Loucy (cell line): ENCODE data around the gene TMEM132C.

Source experiments
- H2AFZ ChIP-seq: fragments of 200-600 bp; sonication (generic); 2 replicates; pipeline ENCODE4 v1.6.0; 2016; ENCODE audit warnings: antibody characterized with exemption, mild to moderate bottlenecking, low read length, moderate library complexity
- H3F3A ChIP-seq: fragments of 200-600 bp; 2 replicates; pipeline ENCODE4 v1.6.0; 2016; ENCODE audit warnings: antibody characterized with exemption, low read depth, mild to moderate bottlenecking
- H3K27me3 ChIP-seq: fragments of 200-600 bp; sonication (generic); 2 replicates; pipeline ENCODE4 v1.6.1; 2014; ENCODE audit warnings: low read length, mild to moderate bottlenecking; ENCODE audit not compliant: insufficient read depth, poor library complexity, severe bottlenecking
- H3K36me3 ChIP-seq: fragments of 200-600 bp; sonication (generic); 2 replicates; pipeline ENCODE4 v1.6.1; 2016; ENCODE audit warnings: low read length; ENCODE audit not compliant: insufficient read depth
- H3K4me1 ChIP-seq: fragments of 200-600 bp; sonication (generic); 2 replicates; pipeline ENCODE4 v1.5.1; 2014; ENCODE audit warnings: low read length, mild to moderate bottlenecking; ENCODE audit not compliant: insufficient read depth, poor library complexity, severe bottlenecking
- H3K4me2 ChIP-seq: fragments of 200-600 bp; sonication (generic); 2 replicates; pipeline ENCODE4 v1.6.0; 2014; ENCODE audit warnings: antibody characterized with exemption, low read length, low read depth, mild to moderate bottlenecking; ENCODE audit not compliant: poor library complexity, severe bottlenecking
- H3K4me3 ChIP-seq: fragments of 200-600 bp; sonication (generic); 2 replicates; pipeline ENCODE4 v1.5.1; 2014; ENCODE audit warnings: low read length, mild to moderate bottlenecking, mixed read lengths; ENCODE audit not compliant: poor library complexity, severe bottlenecking
- H3K79me2 ChIP-seq: fragments of 200-600 bp; sonication (generic); 2 replicates; pipeline ENCODE4 v1.6.1; 2014; ENCODE audit warnings: low read length; ENCODE audit not compliant: insufficient read depth
- H3K9ac ChIP-seq: fragments of 200-600 bp; sonication (generic); 2 replicates; pipeline ENCODE4 v1.6.0; 2014; ENCODE audit warnings: mild to moderate bottlenecking, low read depth, low read length, moderate library complexity; ENCODE audit not compliant: poor library complexity, severe bottlenecking
- H3K9me2 ChIP-seq: fragments of 200-600 bp; sonication (generic); replicated peaks from 2 replicates; pipeline ENCODE4 v1.6.1; 2016; ENCODE audit warnings: low read depth, low read length, mixed read lengths
- H3K9me3 ChIP-seq: fragments of 200-600 bp; sonication (generic); 2 replicates; pipeline ENCODE4 v1.6.1; 2014; ENCODE audit warnings: mild to moderate bottlenecking, antibody characterized with exemption, low read length, low read depth; ENCODE audit not compliant: insufficient read depth
- H4K20me1 ChIP-seq: fragments of 200-600 bp; sonication (generic); 2 replicates; pipeline ENCODE4 v1.6.0; 2014; ENCODE audit warnings: antibody characterized with exemption, low read length, mild to moderate bottlenecking; ENCODE audit not compliant: insufficient read depth, poor library complexity, severe bottlenecking
- EZH2phosphoT487 ChIP-seq: fragments of 200-600 bp; IDR thresholded peaks from 2 replicates; pipeline ENCODE4 v1.6.1; 2018; ENCODE audit warnings: antibody characterized with exemption, mild to moderate bottlenecking, moderate library complexity, borderline replicate concordance
- TF ChIP-seq, protein P1 (sequence below): fragments of 200-600 bp; sonication (generic); conservative IDR thresholded peaks from 2 replicates; pipeline ENCODE4 v1.5.1; 2014; ENCODE audit warnings: mild to moderate bottlenecking, antibody characterized with exemption, low read length

TMEM132C gene

DNA sequence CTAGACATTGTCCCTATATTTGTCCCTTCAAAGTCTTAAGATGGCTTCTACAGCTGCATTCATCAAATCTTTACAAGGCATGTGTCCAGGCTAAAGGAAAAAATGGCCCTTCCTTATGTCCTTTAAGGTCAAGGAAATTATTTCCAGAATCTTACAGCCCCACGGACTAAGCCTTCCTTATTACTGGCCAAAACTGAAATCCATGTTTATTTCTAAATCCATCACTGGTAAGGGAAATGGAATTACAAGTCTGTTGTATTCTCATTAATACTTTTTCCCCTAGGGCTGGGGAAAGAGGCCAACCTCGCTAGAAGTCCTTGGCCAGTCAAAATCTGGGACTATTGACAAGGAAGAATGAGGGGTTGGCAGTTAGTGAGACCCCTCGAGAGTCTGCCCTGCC, 252.5 kb downstream of the TMEM132C start:
- TF ChIP-seq, protein P1, sequence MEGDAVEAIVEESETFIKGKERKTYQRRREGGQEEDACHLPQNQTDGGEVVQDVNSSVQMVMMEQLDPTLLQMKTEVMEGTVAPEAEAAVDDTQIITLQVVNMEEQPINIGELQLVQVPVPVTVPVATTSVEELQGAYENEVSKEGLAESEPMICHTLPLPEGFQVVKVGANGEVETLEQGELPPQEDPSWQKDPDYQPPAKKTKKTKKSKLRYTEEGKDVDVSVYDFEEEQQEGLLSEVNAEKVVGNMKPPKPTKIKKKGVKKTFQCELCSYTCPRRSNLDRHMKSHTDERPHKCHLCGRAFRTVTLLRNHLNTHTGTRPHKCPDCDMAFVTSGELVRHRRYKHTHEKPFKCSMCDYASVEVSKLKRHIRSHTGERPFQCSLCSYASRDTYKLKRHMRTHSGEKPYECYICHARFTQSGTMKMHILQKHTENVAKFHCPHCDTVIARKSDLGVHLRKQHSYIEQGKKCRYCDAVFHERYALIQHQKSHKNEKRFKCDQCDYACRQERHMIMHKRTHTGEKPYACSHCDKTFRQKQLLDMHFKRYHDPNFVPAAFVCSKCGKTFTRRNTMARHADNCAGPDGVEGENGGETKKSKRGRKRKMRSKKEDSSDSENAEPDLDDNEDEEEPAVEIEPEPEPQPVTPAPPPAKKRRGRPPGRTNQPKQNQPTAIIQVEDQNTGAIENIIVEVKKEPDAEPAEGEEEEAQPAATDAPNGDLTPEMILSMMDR: no peak
- no peak for TF ChIP-seq EZH2phosphoT487
- Histone ChIP-seq H3K9ac (no peak overlapping the region), H3F3A (no peaks in the 10 kb centered on the region), H4K20me1 (no peaks in the 10 kb centered on the region), H3K9me2 (no peaks in the 10 kb centered on the region), H3K27me3 (no peaks in the 10 kb centered on the region), H3K36me3 (no peaks in the 10 kb centered on the region), H3K4me2 (no peak overlapping the region), H2AFZ (no peak overlapping the region), H3K4me1 (no peaks in the 10 kb centered on the region), H3K79me2 (no peaks in the 10 kb centered on the region), H3K4me3 (no peak overlapping the region), H3K9me3 (no peaks in the 10 kb centered on the region; the same call in 1 of the 2 replicates)

DNA sequence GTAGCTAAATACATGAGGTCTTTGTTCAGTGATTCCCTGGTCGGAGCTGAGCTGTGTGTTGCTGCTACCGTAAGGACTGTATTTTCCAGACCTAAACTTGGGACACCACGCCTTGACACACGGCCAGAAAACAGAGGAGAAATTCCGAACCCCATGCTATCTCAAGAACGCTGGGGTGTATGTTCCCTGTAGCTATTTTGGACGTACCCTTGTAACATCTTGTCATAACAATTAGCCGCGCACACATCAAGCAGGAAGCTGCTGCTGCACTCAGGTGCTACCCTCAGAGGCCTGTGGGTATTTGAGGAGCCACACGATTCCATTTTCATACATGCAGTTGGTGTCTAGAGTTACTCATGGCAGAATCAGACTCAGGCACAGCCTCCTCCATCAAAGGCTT, 255.0 kb downstream of the TMEM132C start:
- Histone ChIP-seq H3K27me3 (no peaks in the 10 kb centered on the region), H4K20me1 (no peaks in the 10 kb centered on the region), H3K4me1 (no peaks in the 10 kb centered on the region), H3K4me3 (no peak overlapping the region), H3K9me2 (no peaks in the 10 kb centered on the region), H3K79me2 (no peaks in the 10 kb centered on the region), H3K4me2 (no peak overlapping the region), H3F3A (no peaks in the 10 kb centered on the region), H3K9ac (no peak overlapping the region), H3K36me3 (no peaks in the 10 kb centered on the region), H3K9me3 (no peaks in the 10 kb centered on the region; the same call in 1 of the 2 replicates), H2AFZ (no peak overlapping the region)
- no peak for TF ChIP-seq EZH2phosphoT487
- TF ChIP-seq, protein P1: no peak

DNA sequence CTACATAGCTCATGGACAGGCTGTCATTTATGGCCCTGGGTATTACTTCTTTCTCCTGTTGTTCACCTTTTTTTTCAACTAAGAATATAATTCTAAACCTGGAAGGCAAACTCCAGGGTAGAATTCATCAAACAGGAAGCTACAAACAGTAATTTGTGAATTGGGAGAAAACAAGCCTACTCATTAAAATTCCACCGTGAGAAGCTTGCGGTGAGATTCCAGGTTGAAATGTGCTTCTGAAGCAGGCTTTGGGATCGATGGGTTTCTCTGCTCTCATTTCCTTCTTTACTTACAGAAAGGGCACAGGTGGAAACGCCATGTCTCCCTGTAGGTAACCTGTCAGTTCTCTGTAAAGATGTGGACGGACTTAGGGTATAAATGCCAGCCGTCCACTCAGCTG, 257.5 kb downstream of the TMEM132C start:
- TF ChIP-seq, protein P1: no peak
- TF ChIP-seq EZH2phosphoT487: no peak
- Histone ChIP-seq H4K20me1 (no peaks in the 10 kb centered on the region), H3K36me3 (no peaks in the 10 kb centered on the region), H3K79me2 (no peaks in the 10 kb centered on the region), H3K4me2 (no peak overlapping the region), H2AFZ (no peak overlapping the region), H3K4me1 (no peaks in the 10 kb centered on the region), H3K9me2 (no peaks in the 10 kb centered on the region), H3K9ac (no peak overlapping the region), H3K9me3 (no peaks in the 10 kb centered on the region), H3F3A (no peaks in the 10 kb centered on the region), H3K27me3 (no peaks in the 10 kb centered on the region), H3K4me3 (no peak overlapping the region)
